Measurements from ENCODE around the gene AGRN.
A peak's percentile ranks its signal among the peaks of the same experiment; 100 is the strongest.
"Not testable (repeated sequence)": the region's sequence is repeated elsewhere in the genome, so short reads cannot be mapped to it uniquely, and the experiment has no call there.

AGRN gene

DNA sequence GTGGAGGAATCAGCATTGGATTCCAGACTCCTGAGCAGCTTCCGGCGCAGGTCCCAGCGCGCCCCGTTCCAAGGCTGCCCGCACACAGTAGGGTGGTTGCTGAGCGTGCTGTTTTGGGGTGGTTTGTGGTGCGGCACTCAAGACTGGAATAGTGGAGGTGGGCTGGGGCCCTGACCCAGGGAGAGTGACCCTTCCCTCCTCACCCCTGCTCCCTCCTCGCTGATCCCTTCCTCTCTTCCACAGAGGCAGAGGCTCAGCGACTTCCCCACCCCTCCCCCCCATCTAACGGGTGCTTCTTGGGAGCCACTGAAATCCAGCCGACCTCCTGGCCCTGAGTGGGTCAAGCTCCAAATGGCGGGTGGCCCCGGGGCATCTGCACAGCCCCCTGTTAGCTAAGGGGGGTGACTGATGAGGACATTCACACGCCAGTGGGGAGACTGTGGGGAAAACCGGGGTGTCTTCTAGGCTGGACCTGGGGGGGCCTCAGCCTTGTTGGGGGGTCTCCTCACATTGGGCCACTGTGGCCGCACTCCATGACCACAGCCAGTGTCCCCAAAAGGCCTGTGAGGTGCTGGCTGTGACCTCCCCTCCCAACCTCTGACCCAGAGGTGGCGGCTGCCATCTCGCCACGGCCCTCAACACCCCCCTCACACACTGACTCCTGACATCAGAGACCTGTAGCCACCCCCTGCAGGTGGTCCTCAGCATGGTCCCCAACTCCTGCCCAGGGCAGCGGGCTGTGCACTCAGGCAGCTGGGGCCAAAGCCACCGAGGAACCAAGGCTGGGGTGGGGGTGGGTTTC, 16.1 kb upstream of the AGRN start:
- DNase-seq, result no peak

- DNase-seq, result no peak
These were observed 15.5 kb upstream of the AGRN start for GRCh38 chr1:1004420-1004779.

DNA sequence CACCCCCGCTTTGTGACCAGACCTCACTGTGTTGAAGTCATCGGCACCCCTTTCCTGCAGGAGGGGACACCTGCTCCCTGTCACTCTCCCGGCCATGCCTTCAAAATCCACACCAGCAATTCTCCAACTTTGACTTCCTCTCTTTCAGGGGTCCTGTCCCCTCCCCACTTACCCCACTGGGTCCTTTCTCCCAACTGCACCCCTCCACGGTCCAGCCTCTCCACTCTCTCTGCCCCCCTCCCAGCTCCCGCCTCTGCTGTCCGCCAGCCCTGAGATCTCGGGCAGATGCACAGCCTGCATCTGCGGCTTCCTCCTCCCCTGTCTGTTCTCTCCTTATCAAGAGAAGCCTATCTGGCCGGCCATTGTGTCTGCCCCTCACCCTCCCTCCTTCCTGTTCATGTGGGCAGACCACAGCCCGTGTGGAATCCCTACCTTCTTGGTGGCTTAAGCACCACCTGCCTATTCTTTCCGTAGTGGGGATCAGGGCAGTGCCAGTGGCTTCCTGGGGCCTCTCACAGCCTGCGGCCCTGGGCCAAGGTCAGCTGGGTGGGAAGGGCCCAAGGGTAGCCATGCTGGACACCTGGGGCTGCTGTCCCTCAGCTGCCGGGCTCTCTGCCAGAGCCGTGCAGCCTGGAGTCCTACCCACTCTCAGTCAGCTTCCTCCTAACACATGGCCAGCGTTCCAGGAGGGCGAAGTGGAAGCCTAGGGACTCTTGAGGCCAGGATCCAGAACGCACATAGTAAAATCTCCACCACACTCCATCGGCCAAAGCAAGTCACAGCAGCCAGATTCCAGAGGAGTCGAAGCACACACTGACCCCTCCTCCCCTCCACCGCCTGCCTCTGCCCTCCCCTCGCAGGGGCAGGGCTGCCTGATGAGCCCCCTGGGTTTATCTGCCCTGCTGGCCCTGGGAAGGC, 14.9 kb upstream of the AGRN start:
- no peak for DNase-seq

GRCh38 chr1:1005774-1006304, 14.1 kb upstream of the AGRN start:
- no peak for DNase-seq

DNA sequence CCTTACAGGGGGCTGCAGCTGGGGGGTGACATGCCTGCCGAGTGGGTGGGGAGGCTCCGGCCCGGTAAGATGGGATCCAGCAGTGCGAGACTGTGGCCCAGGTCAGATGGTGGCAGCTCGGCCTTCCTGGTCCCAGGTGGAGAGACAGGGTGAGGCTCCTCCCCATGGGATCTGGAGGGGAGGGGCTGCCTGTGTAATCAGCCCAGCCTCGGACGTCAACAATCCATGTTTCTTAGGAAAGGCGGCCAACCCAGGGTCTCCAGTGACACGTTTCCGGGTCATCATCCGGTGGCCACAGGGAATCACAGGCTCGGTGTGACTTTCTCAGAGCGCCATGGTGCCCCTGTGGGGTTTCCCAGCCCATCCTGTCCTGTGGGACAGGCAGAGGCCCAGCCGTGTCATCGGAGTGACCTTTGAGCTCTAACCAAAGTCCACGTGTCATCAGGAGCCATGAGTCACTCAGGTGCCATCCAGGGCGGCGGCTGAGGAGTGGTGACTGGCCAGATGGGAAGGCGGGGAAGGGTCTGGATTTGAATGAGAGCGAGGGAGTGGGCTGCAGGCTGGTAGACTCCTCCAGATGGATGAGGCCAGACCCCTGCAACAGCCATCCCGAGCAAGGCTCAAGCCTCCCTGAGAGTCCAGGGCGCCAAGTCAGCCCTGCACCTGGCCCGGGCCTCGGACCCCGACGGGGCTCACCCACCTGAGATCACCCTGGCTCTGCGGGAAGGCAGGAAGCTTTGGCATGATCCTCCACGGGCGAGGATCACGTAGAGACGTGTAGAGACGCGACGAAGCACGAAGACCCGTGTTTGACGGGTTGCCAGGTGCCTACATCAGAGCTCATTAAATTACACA, 13.4 kb upstream of the AGRN start:
- no peak for DNase-seq

DNA sequence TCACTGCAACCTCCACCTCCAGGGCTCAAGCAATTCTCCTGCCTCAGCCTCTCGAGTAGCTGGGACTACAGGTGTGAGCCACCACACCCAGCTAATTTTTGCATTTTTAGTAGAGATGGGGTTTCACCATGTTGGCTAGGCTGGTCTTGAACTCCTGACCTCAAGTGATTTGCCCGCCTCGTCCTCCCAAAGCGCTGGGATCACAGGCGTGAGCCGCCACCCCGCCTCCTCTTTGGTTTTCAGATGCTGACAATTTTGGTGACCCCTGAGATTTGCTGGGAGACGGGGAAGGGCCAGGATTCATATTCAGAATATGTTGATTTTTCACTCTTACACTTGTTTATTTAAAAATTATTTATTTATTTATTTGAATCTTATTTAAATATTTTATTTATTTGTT, 9.8 kb upstream of the AGRN start:
- DNase-seq, result not testable (repeated sequence)

- no peak for DNase-seq
These were observed 8.4 kb upstream of the AGRN start for GRCh38 chr1:1011396-1011949.

- DNase-seq, result not testable (repeated sequence)
These were observed 7.2 kb upstream of the AGRN start for GRCh38 chr1:1012736-1013104.

- no peak for DNase-seq
These were observed 6.6 kb upstream of the AGRN start, which contains the start of gene ISG15 for GRCh38 chr1:1013105-1013921. TSS of gene ISG15 (plus strand) at chr1:1013497. CDS start at chr1:1013574, 77 bp downstream.

- no peak for DNase-seq
These were observed 5.8 kb upstream of the AGRN start for GRCh38 chr1:1013922-1014648.

DNA sequence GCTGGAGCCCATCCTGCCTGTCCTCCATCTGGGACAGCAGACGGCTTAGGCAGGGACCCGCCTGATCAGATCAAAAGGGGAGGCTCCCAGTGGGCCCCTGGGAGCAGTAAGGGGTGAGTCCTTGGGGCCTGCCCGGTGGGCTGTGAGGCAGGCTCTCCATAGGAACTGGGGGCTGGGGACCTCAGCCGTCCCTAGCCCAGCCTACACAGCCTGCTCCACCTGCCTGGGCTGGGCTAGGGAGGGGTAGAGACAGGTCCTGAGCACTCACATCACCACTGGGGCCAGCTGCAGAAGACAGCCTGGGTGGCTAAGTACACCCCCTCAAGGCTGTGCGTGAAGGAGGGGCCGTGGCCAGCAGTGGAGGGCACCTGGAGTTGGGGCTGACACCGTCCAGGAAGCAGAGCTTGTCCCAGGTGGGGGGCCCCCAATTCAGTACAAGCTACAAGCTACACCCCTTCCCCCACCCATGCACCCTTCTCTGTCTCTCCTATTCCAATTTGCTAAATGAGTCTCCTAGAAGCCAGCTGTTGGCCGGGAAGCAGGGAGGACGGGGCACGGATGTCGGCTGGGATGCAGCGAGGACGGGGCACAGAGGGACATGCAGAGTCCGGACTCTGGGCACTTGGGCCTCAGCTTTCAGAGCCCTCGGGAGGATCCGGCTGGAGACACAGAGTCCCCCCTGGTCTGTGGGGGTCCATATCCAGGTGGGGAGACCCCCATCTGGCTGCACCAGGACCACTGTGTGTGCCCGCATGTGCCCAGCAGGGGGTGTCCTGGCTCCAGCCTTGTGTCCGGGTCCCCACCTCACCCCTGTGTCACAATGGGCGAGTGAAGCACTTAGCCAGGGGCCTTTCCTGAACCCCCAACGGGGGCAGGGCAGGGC, 4.9 kb upstream of the AGRN start:
- DNase-seq, result no peak

- DNase-seq, result not testable (repeated sequence)
These were observed 2.3 kb upstream of the AGRN start for GRCh38 chr1:1017397-1018320.

GRCh38 chr1:1018321-1018685, 1.6 kb upstream of the AGRN start:
- DNase-seq, result not testable (repeated sequence)

DNA sequence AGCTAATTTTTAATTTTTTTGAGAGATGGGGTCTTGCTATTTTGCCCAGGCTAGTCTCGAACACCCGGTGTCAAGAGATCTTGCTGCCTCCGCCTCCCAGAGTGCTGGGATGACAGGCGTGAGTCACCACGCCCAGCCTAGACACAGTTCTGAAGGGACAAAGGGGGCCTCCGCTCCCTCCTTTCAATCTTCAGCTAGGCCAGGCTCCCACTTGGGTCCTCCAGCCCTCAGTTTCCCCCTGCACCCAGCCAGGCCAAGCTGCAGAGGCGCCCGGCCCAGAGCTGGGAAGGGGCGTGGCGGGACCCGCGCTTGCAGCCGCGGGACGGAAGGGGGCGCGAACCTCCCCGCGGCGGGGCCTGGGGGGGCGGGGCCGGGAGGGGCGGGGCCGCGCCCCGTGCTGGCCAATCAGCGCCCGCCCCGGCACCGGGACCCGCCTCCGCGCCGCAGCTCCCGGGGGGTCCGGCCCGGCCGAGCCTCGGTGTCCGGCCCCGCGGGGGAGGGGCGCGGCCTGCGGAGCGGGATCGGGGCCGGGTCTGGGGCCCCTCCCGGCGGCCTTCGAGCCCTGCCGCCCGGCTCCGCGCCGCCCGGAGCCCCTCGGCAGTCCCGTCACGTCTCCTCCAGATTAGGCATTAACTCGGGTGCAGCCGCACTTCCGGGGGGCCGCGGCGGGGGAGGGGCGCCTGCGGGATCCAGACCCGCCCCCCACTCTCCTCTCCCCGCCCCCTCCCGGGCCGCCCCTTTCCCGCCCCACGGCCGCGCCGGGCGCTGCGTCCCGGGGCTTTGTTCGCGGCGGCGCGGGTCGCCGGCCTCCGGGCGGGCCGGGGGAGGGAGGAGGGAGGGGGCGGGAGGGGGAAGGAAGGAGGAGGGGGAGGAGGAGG, 559 bp upstream of the AGRN start:
- DNase-seq, result peak; percentile 82

DNA sequence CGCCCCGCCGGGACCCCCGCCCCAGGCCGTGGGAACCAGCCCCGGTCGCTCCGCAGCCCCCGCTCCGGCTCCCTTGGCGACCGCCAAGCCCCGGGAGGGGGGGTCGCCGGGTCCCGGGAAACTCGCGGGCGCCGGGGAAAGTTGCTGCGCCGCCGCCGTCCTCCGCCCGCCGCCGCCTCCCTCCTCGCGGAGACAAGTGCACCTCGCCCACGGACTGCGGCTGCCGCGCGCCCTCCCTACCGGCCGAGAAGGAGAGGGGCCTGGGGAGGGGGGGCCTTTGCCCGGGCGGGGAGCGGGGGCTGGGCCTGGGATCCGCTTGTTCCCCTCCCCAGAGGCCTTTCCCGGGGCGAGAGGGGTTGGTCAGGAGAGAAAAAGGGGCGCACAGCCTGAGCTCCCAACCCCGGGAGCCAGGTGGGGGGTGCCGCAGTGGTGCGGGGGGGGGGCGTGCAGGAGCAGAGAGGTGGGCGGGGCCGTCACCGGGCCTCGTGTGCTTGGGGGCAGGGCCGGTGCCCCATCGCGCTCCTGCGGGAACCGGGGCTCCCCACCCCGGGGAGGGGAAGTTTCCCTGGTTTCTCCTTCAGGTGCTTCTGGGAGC, 592 bp downstream of the AGRN start:
- no peak for DNase-seq

DNA sequence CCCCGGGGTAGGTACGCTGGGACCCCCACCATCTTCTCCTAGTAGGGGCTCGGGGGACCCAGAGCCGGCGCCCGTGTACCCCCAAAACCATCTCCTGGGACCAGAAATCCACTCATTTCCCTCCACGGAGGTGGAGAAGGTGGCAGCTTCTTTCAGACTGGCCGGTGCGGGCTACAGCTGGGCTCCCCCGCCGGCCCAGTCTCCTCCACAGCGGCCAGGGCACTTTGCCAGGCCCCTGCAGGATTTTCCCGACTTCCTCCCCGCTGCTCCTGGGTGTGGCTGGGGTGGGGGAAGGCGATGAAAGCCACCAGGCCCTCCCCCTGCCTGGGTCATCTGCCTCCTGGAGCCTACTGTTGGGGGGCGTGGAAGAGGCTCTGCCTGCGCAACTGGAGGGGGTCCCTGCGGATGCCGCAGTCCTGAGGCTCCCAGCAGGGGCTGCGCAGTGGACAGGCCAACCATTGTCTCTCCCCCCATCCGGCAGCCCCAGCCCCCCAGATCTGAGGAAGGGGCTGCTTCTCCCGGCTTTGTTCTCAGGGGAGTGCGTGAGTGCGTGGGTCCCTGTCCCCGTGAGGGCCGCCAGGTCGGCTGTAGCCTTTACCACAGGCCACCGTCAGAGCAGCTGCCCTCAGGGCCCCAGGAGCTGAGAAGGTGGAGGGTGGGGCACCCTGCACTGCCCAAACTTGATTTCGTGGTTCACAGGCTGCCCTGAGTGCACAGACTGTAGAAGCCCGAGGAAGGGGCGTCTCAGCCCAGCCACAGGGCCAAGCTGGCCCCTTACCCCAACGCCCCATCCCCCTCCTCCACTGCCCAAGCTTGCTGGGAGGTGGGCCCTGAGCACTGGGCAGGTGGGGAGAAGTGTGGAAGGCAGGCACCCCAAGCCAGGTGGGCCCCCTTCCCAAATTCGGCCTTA, 1.3 kb downstream of the AGRN start:
- no peak for DNase-seq

Data from 8988T (cell line).